Measurements from ENCODE around the gene TTLL8. TPM values are rescaled to one million over a fixed set of nuclear protein-coding genes. Genes with fewer than 3 reads are reported as not detected.

The TTLL8 gene
- total RNA-seq, 1 donor from 2014 or later = not detected

GRCh38 chr22:50039669-50040443, 18.2 kb downstream of the TTLL8 start:
- H3K27me3 Mint-ChIP-seq (ENCODE audit: unreplicated experiment) = peaks cover 8% of the 10 kb centered on the region
- no peak overlapping the region for H3K27ac Mint-ChIP-seq (ENCODE audit: unreplicated experiment)
- H3K4me1 Mint-ChIP-seq (ENCODE audit: low read depth, unreplicated experiment) = no peaks in the 10 kb centered on the region
- DNase-seq = no peak
- H3K9me3 Mint-ChIP-seq (ENCODE audit: unreplicated experiment) = peaks cover 8% of the 10 kb centered on the region
- H3K36me3 Mint-ChIP-seq (ENCODE audit: unreplicated experiment) = peaks cover 11% of the 10 kb centered on the region
- TF ChIP-seq CTCF (IDR thresholded peaks at IDR 0.05; ENCODE audit: partially characterized antibody, unreplicated experiment) = no peak
- H3K4me3 Mint-ChIP-seq (ENCODE audit: unreplicated experiment) = no peak overlapping the region

GRCh38 chr22:50035976-50036724, 21.9 kb downstream of the TTLL8 start:
- no peaks in the 10 kb centered on the region for H3K4me1 Mint-ChIP-seq (ENCODE audit: low read depth, unreplicated experiment)
- no peak overlapping the region for H3K4me3 Mint-ChIP-seq (ENCODE audit: unreplicated experiment)
- peaks cover 7% of the 10 kb centered on the region for H3K27me3 Mint-ChIP-seq (ENCODE audit: unreplicated experiment)
- H3K9me3 Mint-ChIP-seq (ENCODE audit: unreplicated experiment) = peaks cover 7% of the 10 kb centered on the region
- H3K36me3 Mint-ChIP-seq (ENCODE audit: unreplicated experiment) = no peaks in the 10 kb centered on the region
- H3K27ac Mint-ChIP-seq (ENCODE audit: unreplicated experiment) = no peak overlapping the region
- DNase-seq = no peak
- no peak for TF ChIP-seq CTCF (IDR thresholded peaks at IDR 0.05; ENCODE audit: partially characterized antibody, unreplicated experiment)

- Mint-ChIP-seq H3K27me3 (ENCODE audit: unreplicated experiment) (peaks cover 8% of the 10 kb centered on the region), H3K27ac (ENCODE audit: unreplicated experiment) (no peak overlapping the region), H3K4me3 (ENCODE audit: unreplicated experiment) (no peak overlapping the region), H3K4me1 (ENCODE audit: low read depth, unreplicated experiment) (no peaks in the 10 kb centered on the region), H3K9me3 (ENCODE audit: unreplicated experiment) (peaks cover 5% of the 10 kb centered on the region), H3K36me3 (ENCODE audit: unreplicated experiment) (no peaks in the 10 kb centered on the region)
- TF ChIP-seq CTCF (IDR thresholded peaks at IDR 0.05; ENCODE audit: partially characterized antibody, unreplicated experiment) = no peak
- DNase-seq = no peak
Measured at GRCh38 chr22:50035131-50035881, 22.8 kb downstream of the TTLL8 start.

- H3K36me3 Mint-ChIP-seq (ENCODE audit: unreplicated experiment) = no peaks in the 10 kb centered on the region
- no peak for TF ChIP-seq CTCF (IDR thresholded peaks at IDR 0.05; ENCODE audit: partially characterized antibody, unreplicated experiment)
- no peaks in the 10 kb centered on the region for H3K4me1 Mint-ChIP-seq (ENCODE audit: low read depth, unreplicated experiment)
- DNase-seq = no peak
- peaks cover 5% of the 10 kb centered on the region for H3K9me3 Mint-ChIP-seq (ENCODE audit: unreplicated experiment)
- H3K27me3 Mint-ChIP-seq (ENCODE audit: unreplicated experiment) = peaks cover 4% of the 10 kb centered on the region
- no peak overlapping the region for H3K27ac Mint-ChIP-seq (ENCODE audit: unreplicated experiment)
- no peak overlapping the region for H3K4me3 Mint-ChIP-seq (ENCODE audit: unreplicated experiment)
Measured at GRCh38 chr22:50034126-50035081, 23.7 kb downstream of the TTLL8 start.

Data from glutamatergic neuron (in vitro differentiated cells).